Lung (tissue), 16 donors: ENCODE data around the gene CD44. TPM values are rescaled to one million over a fixed set of nuclear protein-coding genes. Genes with fewer than 3 reads are reported as not detected.
"Not testable (repeated sequence)": the region's sequence is repeated elsewhere in the genome, so short reads cannot be mapped to it uniquely, and the experiment has no call there.

Experiments used
- ATAC-seq: fragments of 200-7000 bp; cut with Tn5 transposase; one replicate; pipeline ENCODE4 v1.9.1; 2020; ENCODE audit warnings: moderate number of reproducible peaks; ENCODE audit not compliant: insufficient read depth, low FRiP score
- DNase-seq, 3 donors: peaks; one replicate each; pipeline ENCODE4 v3.0.0-alpha.2; 2013 to 2017
- H3K27ac ChIP-seq, 2 donors: one replicate each; pipeline ENCODE4 v1.5.1; 2013; ENCODE audit warnings: mild to moderate bottlenecking in 2 of 2, moderate library complexity in 2 of 2, control low read depth in 1 of 2, inconsistent platforms in 1 of 2, low read depth in 1 of 2, low read length in 1 of 2
- H3K27me3 ChIP-seq, 3 donors: one replicate each; pipeline ENCODE4 v1.5.1; 2013; ENCODE audit warnings: low read length in 2 of 3; ENCODE audit not compliant: control insufficient read depth in 3 of 3, insufficient read depth in 3 of 3
- H3K36me3 ChIP-seq, 4 donors: one replicate each; pipeline ENCODE4 v1.5.1; 2013; ENCODE audit warnings: low read length in 4 of 4, mild to moderate bottlenecking in 1 of 4, moderate library complexity in 1 of 4; ENCODE audit not compliant: control insufficient read depth in 4 of 4, insufficient read depth in 4 of 4
- H3K4me1 ChIP-seq, 5 donors: one replicate each; pipeline ENCODE4 v1.5.1; 2013; ENCODE audit warnings: low read length in 5 of 5, mild to moderate bottlenecking in 2 of 5, moderate library complexity in 1 of 5; ENCODE audit not compliant: control insufficient read depth in 5 of 5, insufficient read depth in 5 of 5
- H3K4me3 ChIP-seq: one replicate; pipeline ENCODE4 v1.5.1; 2013; ENCODE audit warnings: mild to moderate bottlenecking, control low read depth, moderate library complexity
- H3K9ac ChIP-seq, 2 donors: one replicate each; pipeline ENCODE4 v1.5.1; 2013; ENCODE audit warnings: low read length in 2 of 2, control low read depth in 1 of 2; ENCODE audit not compliant: insufficient read depth in 1 of 2
- H3K9me3 ChIP-seq, 4 donors: one replicate each; pipeline ENCODE4 v1.5.1; 2013; ENCODE audit warnings: low read length in 3 of 4, mild to moderate bottlenecking in 1 of 4, moderate library complexity in 1 of 4; ENCODE audit not compliant: control insufficient read depth in 4 of 4, insufficient read depth in 3 of 4
- WGBS, 2 donors: extraction: QIAGEN DNeasy Blood & Tissue Kit; methylation state at CpG; one replicate each; pipeline ENCODE4 v1.1.7; 2013; 5-methylcytosine and 5-hydroxymethylcytosine counted together
- long read RNA-seq, 5 donors: transcript quantifications; one replicate each; lab custom pipeline, GENCODE V29; 2026
- polyA plus RNA-seq, 2 donors: library from polyadenylated mRNA; stranded (reverse); fragments of 200-250 nt; gene quantifications; one replicate each; pipeline ENCODE4 v1.2.1, GENCODE V29; 2013
- total RNA-seq, 2 donors: library from RNA; depleted of rRNA in 1 of 2; stranded (reverse); fragments of >200 nt in 1 of 2; gene quantifications; one replicate each; pipeline ENCODE4 v1.2.1, GENCODE V29; 2014 to 2021
- TF ChIP-seq, protein P1 (sequence below): IDR thresholded peaks from 2 replicates; pipeline ENCODE4 v1.5.1; 2012; ENCODE audit warnings: mild to moderate bottlenecking; ENCODE audit errors: control extremely low read depth, extremely low read depth
- donor health status: control.
- donor health status: control.
- donor health status: Bipolar disorder and iron deficiency.
- donor health status: healthy.
- donor health status: DM: yes; HTN: yes; CAD: no.

Gene CD44
- 100 to 1,000 TPM; 533 to 556 TPM for total RNA-seq
- 100 to 1,000 TPM; 115 to 636 TPM for polyA plus RNA-seq
- long read RNA-seq, donor 1, full-length matches to known transcripts = 27 of 183 reads
- long read RNA-seq, donor 1, partial matches to known transcripts = 156 of 183 reads
- long read RNA-seq, donor 1, other reads (novel, unspliced or antisense) = 0 of 183 reads
- long read RNA-seq, donor 2, partial matches to known transcripts = 29 of 35 reads
- long read RNA-seq, donor 2, other reads (novel, unspliced or antisense) = 0 of 35 reads
- long read RNA-seq, donor 3, full-length matches to known transcripts = 18 of 55 reads
- long read RNA-seq, donor 3, partial matches to known transcripts = 37 of 55 reads
- long read RNA-seq, donor 3, other reads (novel, unspliced or antisense) = 0 of 55 reads
- long read RNA-seq, donor 4, partial matches to known transcripts = 12 of 17 reads
- long read RNA-seq, donor 4, other reads (novel, unspliced or antisense) = 0 of 17 reads
- long read RNA-seq, donor 5, full-length matches to known transcripts = 23 of 129 reads
- long read RNA-seq, donor 5, partial matches to known transcripts = 106 of 129 reads
- long read RNA-seq, donor 5, other reads (novel, unspliced or antisense) = 0 of 129 reads

DNA sequence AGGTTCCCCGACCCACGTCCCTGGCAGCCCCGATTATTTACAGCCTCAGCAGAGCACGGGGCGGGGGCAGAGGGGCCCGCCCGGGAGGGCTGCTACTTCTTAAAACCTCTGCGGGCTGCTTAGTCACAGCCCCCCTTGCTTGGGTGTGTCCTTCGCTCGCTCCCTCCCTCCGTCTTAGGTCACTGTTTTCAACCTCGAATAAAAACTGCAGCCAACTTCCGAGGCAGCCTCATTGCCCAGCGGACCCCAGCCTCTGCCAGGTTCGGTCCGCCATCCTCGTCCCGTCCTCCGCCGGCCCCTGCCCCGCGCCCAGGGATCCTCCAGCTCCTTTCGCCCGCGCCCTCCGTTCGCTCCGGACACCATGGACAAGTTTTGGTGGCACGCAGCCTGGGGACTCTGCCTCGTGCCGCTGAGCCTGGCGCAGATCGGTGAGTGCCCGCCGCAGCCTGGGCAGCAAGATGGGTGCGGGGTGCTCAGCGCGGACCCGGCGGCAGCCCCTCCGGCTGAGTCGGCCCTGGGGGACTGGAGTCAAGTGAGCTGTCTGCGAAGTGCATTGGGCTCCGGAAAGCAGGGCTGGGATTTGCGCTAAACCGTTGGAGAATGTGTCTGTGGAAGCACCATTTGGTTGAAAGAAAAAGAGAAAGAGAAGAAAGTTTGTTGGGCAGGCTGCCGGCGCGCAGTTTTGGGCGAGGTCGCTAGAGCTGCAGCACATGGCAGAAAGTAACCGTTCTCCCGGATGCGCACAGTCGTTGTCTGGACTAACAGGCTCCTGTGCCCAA is at the start of gene CD44:
Gene CD44, plus strand, starts transcription at position 229 of the 779 bp plus-strand sequence. Its CDS starts 133 bp downstream, at position 362.
- no peaks in the 10 kb centered on the region for H3K36me3 ChIP-seq
- H3K9me3 ChIP-seq = no peaks in the 10 kb centered on the region
- ATAC-seq = peak; percentile 84
- peak within 1 kb of the TSS; percentile 65 for H3K9ac ChIP-seq
- H3K4me1 ChIP-seq = peaks cover 0 to 23% (median 14%) of the 10 kb centered on the region in 5 donors
- 0% methylated on average over 55 of the region's 55 CpGs for WGBS, 2 donors
- peak within 1 kb of the TSS; percentile 51 to 96 for H3K27ac ChIP-seq
- peaks cover 0 to 3% (median 0%) of the 10 kb centered on the region in 3 donors for H3K27me3 ChIP-seq
- peak; percentile 74 to 79 (median 76) for DNase-seq
- TF ChIP-seq, protein P1, sequence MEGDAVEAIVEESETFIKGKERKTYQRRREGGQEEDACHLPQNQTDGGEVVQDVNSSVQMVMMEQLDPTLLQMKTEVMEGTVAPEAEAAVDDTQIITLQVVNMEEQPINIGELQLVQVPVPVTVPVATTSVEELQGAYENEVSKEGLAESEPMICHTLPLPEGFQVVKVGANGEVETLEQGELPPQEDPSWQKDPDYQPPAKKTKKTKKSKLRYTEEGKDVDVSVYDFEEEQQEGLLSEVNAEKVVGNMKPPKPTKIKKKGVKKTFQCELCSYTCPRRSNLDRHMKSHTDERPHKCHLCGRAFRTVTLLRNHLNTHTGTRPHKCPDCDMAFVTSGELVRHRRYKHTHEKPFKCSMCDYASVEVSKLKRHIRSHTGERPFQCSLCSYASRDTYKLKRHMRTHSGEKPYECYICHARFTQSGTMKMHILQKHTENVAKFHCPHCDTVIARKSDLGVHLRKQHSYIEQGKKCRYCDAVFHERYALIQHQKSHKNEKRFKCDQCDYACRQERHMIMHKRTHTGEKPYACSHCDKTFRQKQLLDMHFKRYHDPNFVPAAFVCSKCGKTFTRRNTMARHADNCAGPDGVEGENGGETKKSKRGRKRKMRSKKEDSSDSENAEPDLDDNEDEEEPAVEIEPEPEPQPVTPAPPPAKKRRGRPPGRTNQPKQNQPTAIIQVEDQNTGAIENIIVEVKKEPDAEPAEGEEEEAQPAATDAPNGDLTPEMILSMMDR = no peak
- H3K4me3 ChIP-seq = peak within 1 kb of the TSS; percentile 80

DNA sequence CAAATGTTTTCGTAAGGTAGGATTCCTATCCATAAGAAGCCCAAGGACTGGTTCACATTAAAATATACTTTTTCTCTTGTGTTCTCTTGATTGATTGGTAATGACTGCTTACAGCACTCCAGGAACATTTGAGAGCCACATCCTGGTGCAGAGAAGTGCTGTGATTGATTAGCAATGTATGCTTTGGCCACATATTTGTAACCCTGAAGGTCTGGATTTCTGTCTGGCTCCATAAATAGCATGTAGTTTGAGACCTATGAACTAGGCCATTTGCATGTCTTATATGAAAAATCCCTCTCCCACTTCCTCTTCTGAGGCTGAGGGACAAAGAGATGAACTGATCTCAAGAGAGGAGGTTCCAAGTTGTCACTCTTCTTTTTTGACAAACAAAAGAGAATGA is 49.3 kb upstream of the CD44 start:
- TF ChIP-seq, protein P1 = no peak
- WGBS, 2 donors = 98 to 100% methylated on average over 1 of the region's 1 CpG
- no peaks in the 10 kb centered on the region for H3K27me3 ChIP-seq
- peaks cover 0 to 24% (median 6%) of the 10 kb centered on the region in 5 donors for H3K4me1 ChIP-seq
- DNase-seq (no peak), ATAC-seq (no peak)
- H3K9ac ChIP-seq = no peak overlapping the region
- no peak overlapping the region for H3K4me3 ChIP-seq
- H3K36me3 ChIP-seq = no peaks in the 10 kb centered on the region
- H3K9me3 ChIP-seq = no peaks in the 10 kb centered on the region
- no peak overlapping the region for H3K27ac ChIP-seq

DNA sequence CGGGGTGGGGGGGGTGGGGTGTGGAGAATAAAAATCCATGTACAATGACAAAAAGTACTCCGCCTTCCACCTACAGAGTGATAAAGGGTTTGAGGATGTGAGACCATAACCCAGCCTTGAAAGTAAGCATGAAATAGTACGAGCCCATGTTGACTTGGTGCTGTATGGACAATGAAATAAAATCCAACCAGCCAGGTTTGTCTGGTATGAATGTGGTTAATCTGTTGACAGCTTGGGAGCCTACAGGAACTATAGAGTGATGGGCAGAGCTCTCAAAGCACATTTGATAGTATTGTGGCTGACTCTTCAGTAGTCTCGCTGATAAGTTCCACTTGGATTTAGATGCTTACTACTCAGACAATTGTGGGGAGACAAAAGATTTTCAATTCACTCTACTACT is 48.8 kb upstream of the CD44 start:
- TF ChIP-seq, protein P1 = no peak
- H3K9ac ChIP-seq = no peak overlapping the region
- no peak overlapping the region for H3K27ac ChIP-seq
- no peaks in the 10 kb centered on the region for H3K9me3 ChIP-seq
- no peaks in the 10 kb centered on the region for H3K36me3 ChIP-seq
- no peak for ATAC-seq
- no peak overlapping the region for H3K4me3 ChIP-seq
- H3K4me1 ChIP-seq = peaks cover 0 to 24% (median 6%) of the 10 kb centered on the region in 5 donors
- H3K27me3 ChIP-seq = no peaks in the 10 kb centered on the region
- 93 to 94% methylated on average over 4 of the region's 4 CpGs for WGBS, 2 donors
- no peak for DNase-seq

DNA sequence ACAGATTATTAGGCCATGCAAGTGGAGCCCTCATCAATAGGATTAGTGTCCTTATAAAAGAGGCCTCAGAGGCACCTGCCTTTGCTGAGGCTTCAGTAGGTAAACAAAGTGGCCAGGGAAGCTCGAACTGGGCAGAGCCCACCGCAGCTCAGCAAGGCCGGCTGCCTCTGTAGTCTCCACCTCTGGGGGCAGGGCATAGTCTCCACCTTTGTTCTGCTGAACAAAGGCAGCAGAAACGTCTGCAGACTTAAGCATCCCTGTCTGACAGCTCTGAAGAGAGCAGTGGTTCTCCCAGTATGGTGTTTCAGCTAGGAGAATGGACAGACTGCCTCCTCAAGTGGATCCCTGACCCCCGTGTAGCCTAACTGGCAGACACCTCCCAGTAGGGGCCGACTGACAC is 48.0 kb upstream of the CD44 start:
- DNase-seq, ATAC-seq, H3K27ac ChIP-seq, H3K9me3 ChIP-seq, H3K9ac ChIP-seq, H3K27me3 ChIP-seq, H3K4me3 ChIP-seq, H3K36me3 ChIP-seq: not testable (repeated sequence)
- WGBS, 2 donors = 88 to 90% methylated on average over 6 of the region's 6 CpGs
- H3K4me1 ChIP-seq = peaks cover 0 to 19% (median 6%) of the 10 kb centered on the region in 5 donors
